DMS114 treated with DMSO at 0.1 percent for 48 hours (cell line): Measurements from ENCODE around the gene RERE.
A peak's percentile ranks its signal among the peaks of the same experiment; 100 is the strongest.

ENCODE experiments used
- DNase-seq: peaks from one replicate; lab custom pipeline; 2025; ENCODE audit not compliant: unreplicated experiment; lab: John Stamatoyannopoulos, UW

Gene RERE

GRCh38 chr1:8555582-8555981 is 261.9 kb downstream of the RERE start:
- DNase-seq: no peak

- DNase-seq: no peak
Observed at GRCh38 chr1:8554956-8555534, 262.4 kb downstream of the RERE start.

GRCh38 chr1:8552820-8553397 is 264.5 kb downstream of the RERE start:
- DNase-seq: no peak

GRCh38 chr1:8551613-8552489 is 265.6 kb downstream of the RERE start:
- DNase-seq: no peak

GRCh38 chr1:8551057-8551456 is 266.4 kb downstream of the RERE start:
- no peak for DNase-seq

GRCh38 chr1:8547791-8548190 is 269.6 kb downstream of the RERE start:
- no peak for DNase-seq

GRCh38 chr1:8545078-8545477 is 272.4 kb downstream of the RERE start:
- DNase-seq: no peak

- DNase-seq: no peak
Observed at GRCh38 chr1:8544644-8545043, 272.8 kb downstream of the RERE start.

GRCh38 chr1:8543965-8544364 is 273.5 kb downstream of the RERE start:
- DNase-seq: no peak

GRCh38 chr1:8541961-8542521 is 275.4 kb downstream of the RERE start:
- DNase-seq: no peak

- no peak for DNase-seq
Observed at GRCh38 chr1:8540971-8541370, 276.5 kb downstream of the RERE start.

- no peak for DNase-seq
Observed at GRCh38 chr1:8540261-8540941, 277.0 kb downstream of the RERE start.

GRCh38 chr1:8539683-8540082 is 277.8 kb downstream of the RERE start:
- DNase-seq: no peak

- DNase-seq: no peak
Observed at GRCh38 chr1:8538502-8538901, 278.9 kb downstream of the RERE start.

- DNase-seq: no peak
Observed at GRCh38 chr1:8537991-8538390, 279.4 kb downstream of the RERE start.

- DNase-seq: no peak
Observed at GRCh38 chr1:8536515-8536914, 280.9 kb downstream of the RERE start.

GRCh38 chr1:8533907-8534306 is 283.5 kb downstream of the RERE start:
- DNase-seq: no peak

GRCh38 chr1:8533124-8533523 is 284.3 kb downstream of the RERE start:
- no peak for DNase-seq

GRCh38 chr1:8529901-8530300 is 287.5 kb downstream of the RERE start:
- no peak for DNase-seq

- DNase-seq: no peak
Observed at GRCh38 chr1:8527941-8528340, 289.5 kb downstream of the RERE start.

GRCh38 chr1:8525558-8526275 is 291.7 kb downstream of the RERE start:
- peak; percentile 70 for DNase-seq
